HG03159 (cell line): ENCODE measurements around the gene IL24.
"Not testable (repeated sequence)": the region's sequence is repeated elsewhere in the genome, so short reads cannot be mapped to it uniquely, and the experiment has no call there.

Source experiments
- ATAC-seq: cut with Tn5 transposase; IDR thresholded peaks from one replicate; pipeline ENCODE4 v1.9.1; 2021; ENCODE audit warnings: mild to moderate bottlenecking, moderate library complexity; ENCODE audit not compliant: unreplicated experiment

The IL24 gene, protein sequence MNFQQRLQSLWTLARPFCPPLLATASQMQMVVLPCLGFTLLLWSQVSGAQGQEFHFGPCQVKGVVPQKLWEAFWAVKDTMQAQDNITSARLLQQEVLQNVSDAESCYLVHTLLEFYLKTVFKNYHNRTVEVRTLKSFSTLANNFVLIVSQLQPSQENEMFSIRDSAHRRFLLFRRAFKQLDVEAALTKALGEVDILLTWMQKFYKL

DNA sequence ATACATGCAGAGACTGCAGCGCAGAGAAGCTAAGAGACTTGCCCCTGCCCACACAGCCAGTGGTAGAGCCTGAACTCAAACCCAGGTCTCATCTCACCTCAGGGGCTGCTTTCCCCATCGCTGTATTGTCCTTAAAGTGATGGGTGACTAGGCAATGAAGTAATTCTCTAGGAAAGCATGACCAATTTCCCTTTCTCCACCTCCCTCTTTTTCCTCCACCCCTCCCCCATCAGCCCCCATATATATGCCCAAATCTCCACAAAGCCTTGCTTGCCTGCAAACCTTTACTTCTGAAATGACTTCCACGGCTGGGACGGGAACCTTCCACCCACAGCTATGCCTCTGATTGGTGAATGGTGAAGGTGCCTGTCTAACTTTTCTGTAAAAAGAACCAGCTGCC, at the start of gene IL24:
Gene IL24 (plus strand): TSS at position 269 of the 400 bp plus-strand sequence. CDS start 390 bp downstream, outside the sequence.
- no peak for ATAC-seq

DNA sequence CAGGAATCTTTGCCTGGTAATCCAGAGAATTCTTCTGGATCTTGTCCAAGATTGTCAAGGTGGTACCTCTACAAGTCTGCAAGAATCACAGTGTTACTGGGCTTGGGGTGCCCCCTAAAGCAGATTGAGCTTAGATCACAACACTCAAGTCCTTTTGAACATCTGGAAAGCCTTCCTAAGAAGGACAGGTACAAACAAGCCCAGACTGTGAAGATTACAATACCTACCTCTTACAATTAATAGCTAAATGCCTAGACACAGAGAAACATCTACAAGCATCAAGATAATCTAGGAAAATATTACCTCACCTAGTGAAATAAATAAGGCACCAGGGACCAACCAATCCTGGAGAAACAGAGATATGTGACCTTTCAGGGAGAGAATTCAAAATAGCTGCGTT, 49.3 kb upstream of the IL24 start:
- ATAC-seq: no peak

DNA sequence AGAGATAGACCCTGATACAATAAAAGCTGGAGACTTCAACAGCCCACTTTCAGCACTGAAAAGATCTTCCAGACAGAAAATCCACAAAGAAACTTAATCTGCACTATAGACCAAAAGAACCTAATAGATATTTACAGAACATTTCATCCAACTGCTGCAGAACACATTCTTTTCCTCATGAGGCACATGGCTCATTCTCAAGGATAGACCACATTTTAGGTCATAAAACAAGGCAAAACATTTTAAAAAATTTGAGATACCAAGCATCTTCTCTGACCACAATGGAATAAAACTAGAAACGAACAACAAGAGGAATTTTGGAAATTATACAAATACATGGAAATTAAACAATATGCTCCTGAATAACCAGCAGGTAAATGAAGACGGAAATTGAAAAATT, 46.8 kb upstream of the IL24 start:
- ATAC-seq: no peak

DNA sequence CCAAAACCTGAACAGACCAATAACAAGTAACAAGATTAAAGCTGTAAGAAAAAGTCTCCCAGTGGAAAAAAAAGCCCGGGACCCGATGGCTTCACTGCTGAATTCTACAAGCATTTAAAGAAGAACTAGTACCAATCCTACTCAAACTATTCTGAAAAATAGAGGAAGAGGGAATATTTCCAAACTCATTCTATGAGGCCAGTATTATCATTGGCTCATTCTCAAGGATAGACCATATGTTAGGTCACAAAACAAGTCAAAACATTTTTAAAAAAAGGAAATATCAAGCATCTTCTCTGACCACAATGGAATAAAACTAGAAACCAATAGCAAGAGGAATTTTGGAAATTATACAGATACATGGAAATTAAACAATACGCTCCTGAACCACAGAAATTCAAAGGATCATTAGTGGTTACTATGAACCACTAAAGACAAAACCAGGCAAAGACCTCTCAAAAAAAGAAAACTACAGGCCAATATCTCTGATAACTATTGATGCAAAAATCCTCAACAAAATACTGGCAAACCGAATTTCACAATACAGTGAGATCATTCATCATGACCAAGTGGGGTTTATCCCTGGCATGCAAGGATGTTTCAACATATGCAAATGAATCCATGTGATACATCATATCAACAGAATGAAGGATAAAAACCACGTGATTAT, 45.8 kb upstream of the IL24 start:
- ATAC-seq: no peak

DNA sequence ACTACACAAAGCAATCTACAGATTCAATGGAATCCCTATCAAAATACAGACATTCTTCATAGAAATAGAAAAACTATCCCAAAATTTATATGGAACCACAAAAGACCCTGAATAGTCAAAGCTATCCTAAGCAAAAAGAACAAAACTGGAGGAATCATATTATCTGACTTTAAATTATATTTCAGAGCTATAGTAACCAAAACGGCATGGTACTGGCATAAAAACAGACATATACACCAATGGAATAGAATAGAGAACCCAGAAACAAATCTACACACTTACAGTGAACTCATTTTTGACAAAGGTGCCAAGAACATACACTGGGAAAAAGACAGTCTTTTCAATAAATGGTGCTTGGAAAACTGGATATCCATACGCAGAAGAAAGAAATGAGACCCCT, 44.6 kb upstream of the IL24 start:
- not testable (repeated sequence) for ATAC-seq

DNA sequence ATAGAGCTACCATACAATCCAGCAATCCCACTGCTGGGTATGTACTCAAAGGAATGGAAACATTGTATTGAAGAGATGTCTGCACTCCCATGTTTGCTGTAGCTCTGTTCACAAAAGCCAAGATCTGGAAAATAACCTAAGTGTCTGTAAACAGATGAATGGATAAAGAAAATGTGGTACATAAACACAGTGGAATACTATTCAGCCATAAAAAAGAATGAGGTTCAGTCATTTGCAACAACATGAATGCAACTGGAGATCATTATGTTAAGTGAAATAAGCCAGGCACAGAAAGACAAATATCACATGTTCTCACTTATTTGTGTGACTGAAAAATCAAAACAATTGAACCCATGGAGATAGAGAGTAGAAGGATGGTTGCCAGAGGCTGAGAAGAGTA, 43.5 kb upstream of the IL24 start:
- not testable (repeated sequence) for ATAC-seq

DNA sequence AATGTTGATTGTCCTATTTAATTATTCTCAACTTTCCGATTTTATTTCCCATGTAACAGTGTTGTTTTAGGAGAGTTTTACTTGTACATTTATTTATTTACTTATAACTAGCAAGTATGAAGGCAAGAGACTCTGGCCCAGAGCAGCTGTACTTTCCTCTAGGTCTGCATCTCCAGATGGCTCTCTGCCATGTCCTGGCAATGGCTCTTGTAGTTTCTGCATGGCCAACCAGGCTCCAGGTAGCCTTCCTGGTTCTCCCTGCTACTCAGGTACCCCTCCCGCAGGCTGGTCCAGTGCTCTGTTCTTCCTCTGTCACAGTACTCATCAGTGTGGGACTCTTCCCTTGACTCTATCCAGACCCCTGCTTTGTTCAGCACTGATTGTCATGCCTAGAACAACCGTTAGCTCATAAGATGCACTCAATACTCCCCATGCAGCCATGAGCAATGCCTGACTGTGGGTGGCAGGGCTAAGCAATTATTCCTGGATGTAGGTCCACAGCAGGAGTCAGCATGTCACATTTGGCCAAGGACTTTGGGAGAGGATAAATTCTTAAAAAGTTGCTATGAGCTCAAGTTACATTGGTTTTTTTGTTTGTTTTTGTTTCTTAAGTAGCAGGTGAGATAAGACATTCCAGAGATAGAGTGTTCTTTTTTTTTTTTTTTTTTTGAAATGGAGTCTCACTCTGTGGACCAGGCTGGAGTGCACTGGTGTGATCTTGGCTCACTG, 42.7 kb upstream of the IL24 start:
- ATAC-seq: no peak

DNA sequence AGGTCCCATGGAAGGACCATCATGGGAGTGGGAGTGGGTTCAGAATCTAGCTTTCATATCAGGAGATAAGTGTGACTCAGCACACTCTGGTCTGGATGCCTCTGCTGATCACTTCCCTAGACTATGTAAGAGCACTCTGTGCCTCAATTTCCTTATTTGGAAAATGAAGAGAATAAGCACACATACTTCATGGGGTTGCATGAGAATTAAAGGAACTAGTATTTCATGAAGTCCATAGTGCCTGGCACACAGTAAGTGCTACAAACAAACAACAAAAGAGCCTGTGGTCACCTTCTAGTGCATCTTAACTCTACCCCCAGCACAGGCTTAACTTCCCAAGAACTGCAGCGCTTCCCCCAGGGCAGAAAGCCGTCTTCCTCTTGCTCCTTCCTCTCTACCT, 41.4 kb upstream of the IL24 start:
- no peak for ATAC-seq

DNA sequence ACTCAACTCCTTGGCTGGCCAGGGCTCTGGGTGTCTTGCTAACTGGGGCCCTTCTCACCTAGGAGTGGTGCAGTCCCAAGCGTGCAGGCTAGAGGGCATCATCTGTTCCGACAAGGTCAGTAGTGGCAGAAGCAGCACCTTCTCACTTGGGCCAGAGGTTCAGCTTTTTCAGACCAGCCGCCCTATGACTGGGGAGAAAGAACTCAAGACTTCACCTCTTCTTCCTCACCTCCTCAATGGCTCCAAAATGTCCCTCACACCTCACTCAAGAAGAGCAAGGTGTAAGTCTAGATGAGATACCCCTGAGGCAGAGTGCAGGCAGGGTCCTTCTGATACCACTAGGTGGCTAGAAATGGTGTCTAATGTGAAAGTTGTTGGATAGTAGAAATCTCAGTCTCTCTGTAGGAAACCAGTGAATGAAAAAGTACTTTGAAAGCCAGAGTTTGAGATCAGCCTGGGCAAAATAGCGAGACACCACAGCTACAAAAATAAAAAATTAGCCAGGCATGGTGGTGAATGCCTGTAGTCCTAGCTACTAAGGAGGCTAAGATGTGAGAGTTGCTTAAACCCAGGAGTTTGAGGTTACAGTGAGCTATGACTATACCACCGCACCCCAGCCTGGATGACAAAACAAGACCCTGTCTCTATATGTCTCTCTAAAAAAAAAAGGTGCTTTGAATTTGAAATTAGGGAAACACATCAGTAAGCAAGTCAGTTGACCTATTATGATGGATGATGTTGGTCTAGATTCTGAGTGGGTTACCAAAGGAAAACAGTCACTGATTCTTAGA, 40.4 kb upstream of the IL24 start:
- ATAC-seq: no peak

DNA sequence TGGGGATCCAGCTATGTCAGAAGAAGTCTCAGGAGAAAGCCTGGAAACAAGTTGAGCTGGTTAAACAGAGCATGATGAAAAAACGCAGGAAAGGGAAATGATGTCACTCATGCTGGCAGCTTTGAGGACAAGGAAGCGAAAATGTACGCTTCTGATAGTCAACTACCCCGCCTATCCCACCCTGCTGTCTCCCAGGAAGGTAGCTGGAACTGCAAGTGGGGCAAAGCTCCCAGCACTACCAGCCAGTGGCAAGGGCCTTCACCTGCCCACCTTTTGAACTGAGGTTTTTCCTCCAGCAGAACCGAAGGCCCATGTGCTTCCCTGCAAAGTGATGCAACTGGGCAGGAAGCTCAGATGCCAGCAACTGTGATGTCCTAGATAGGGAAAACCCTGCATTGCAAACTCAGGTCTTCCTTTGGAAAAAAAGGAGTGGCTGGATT, 38.1 kb upstream of the IL24 start:
- no peak for ATAC-seq

DNA sequence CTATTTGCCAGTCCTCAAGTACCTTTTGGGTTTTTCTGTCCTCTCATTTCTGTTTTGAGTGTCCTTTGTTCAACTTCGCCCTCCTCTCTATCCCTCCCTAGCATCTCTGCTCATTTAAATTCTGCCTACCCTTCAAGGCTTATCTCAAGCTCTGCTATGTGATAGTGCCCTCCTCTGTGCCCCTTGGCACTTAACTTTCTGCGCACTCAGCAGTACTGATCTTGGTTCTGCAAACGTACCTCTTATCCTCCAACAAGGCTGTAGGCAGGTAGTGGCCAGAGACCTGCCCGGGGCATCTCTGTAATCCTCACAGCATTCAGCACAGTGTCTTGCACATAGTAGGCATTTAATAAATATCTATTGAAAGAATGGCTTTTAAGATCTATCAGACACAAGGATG, 37.1 kb upstream of the IL24 start:
- ATAC-seq: no peak

DNA sequence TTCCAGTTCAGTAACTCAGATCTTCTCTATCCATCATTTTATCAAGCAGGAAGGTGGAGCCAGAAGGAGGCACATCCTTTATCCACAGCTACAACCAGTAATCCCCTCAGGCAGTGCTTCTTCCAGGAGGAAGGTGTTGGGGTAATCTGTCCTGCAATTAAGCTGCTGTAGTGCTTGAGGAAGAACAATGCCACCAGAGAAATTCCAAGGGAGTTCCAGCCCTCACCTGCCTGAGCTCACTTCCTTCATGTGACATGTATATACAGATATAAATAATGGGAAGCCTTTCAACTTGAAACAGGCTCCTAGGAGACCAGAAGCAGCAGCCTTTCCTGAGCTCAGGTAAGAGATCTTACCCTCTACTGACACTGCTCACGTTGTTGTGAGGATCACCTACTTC, 34.0 kb upstream of the IL24 start:
- no peak for ATAC-seq

DNA sequence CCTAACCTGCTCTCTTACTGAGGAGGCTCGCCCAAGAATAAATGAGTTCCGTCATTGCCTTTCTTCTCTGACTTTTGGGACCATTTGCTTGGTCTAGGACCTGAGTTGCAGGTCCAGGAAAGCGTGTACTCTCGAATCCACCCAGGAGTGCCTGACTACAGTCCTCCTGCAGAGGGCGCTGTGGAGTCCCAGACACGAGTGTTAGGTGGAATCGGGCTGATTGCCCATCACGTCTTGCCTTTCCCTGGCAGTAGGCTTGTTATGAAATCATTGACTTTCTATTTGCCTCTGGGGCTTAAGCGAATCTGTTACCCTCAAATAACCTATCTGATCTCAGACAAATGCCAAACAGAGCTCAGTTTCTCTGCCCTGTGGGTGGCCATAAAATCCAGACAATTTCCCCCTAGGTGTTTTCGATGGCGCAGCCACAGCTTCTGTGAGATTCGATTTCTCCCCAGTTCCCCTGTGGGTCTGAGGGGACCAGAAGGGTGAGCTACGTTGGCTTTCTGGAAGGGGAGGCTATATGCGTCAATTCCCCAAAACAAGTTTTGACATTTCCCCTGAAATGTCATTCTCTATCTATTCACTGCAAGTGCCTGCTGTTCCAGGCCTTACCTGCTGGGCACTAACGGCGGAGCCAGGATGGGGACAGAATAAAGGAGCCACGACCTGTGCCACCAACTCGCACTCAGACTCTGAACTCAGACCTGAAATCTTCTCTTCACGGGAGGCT, 32.1 kb upstream of the IL24 start, which contains the start of gene IL20:
Gene IL20 (plus strand): TSS at position 685 of the 733 bp plus-strand sequence. CDS start 230 bp downstream, outside the sequence.
- no peak for ATAC-seq

DNA sequence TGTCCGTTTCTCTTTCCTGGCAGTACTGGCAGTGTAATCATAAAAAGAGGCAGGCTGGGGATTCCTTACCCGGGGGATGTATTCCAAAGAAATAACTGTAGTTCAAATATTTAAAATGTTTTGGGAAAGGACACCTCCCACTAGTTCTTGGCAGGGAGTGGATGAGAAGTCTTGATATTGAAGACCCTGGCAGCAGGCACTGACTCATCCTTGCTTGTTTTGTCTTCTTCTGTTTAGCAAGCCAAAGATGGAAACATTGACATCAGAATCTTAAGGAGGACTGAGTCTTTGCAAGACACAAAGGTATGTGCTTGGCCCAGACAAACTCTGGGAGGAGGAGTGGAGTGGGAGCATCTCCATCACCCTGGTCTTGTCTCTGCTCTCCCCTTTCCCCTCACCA, 31.2 kb upstream of the IL24 start:
- no peak for ATAC-seq

DNA sequence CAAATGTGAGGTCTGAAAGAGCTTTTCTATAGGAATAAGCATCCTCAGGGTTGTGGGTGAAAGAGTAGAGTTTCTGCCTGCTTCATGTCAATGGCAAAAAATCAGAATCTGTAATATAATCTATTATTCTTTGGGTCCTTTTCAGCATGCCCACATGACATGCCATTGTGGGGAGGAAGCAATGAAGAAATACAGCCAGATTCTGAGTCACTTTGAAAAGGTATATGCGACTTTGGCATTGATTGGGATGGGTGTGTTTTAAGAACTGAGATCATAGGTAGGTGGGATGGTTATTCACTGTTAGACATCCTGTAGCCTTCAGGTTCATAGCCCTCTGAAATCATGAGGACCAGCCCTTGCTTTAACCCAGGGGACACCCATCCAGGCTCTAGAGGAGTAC, 30.0 kb upstream of the IL24 start:
- no peak for ATAC-seq

DNA sequence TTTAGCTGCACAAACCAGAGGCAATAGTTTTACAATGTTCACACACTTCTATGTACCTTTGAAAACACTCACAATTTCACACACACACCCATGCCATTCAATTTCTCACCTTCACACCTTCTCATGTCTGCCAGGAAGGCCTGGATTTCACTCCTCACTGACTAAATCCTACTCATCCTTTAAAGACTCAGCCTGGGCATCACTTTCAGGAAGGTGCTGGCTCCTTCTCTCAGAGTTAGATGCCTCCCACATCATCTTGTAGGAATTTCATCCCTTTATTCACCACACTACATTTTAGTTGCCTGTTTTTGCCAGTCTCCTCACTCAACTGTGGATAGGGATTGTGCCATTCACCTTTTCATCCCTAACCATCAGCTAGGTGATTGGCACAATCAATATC, 29.5 kb upstream of the IL24 start:
- ATAC-seq: no peak

DNA sequence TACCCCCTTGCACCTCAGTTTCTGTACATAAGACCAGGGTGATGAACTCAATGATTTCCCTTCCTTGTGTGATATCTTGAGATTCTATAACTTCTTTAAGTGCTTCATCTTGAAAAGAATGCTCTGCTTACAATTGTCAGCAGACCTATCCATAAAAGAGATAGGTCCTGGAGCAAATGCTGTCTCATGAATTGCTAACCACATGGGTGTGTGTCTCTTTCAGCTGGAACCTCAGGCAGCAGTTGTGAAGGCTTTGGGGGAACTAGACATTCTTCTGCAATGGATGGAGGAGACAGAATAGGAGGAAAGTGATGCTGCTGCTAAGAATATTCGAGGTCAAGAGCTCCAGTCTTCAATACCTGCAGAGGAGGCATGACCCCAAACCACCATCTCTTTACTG, 29.0 kb upstream of the IL24 start:
- no peak for ATAC-seq

DNA sequence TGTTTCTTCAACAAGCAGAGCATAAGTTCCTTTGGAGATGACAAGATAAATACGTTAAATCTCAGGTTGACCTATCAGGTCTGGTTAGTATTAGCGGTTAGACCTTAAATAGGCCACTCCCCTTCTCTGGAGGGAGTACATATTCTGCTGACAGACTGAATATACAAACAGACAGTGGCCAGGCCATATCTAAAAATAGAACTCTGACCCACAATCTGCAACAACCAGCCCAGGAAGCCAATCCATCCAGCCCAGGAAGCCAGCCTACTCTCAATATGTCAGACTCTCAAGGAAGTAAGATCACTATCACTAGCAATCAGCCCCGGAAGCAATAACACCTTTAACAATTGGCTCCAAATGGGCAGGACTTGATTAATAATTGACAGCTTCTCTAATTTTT, 25.1 kb upstream of the IL24 start:
- ATAC-seq: no peak

DNA sequence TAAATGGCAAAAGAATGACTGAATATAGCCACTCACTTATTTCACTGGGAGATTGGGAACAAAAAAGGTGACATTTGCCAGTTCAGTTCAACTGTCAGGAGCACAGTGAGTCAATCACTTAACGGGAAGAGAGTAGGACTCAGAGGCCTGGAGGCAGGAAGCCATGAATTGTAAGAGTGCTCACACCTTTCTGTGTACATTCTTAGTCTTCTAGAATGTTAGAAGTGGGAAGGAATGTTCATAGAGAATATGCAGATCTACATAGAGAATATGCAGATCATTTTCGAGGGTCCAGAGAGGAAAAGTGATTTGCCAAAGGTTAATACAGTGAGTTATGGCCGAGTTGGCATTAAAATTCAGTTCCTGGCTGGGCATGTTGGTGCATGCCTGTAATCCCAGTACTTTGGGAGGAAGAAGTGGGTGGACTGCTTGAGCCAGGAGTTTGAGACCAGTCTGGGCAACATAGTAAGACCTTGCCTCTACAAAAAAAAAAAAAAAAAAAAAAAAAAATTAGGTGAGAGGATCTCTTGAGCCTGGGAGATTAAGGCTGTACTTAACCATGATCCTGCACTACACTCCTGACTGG, 23.5 kb upstream of the IL24 start:
- no peak for ATAC-seq

DNA sequence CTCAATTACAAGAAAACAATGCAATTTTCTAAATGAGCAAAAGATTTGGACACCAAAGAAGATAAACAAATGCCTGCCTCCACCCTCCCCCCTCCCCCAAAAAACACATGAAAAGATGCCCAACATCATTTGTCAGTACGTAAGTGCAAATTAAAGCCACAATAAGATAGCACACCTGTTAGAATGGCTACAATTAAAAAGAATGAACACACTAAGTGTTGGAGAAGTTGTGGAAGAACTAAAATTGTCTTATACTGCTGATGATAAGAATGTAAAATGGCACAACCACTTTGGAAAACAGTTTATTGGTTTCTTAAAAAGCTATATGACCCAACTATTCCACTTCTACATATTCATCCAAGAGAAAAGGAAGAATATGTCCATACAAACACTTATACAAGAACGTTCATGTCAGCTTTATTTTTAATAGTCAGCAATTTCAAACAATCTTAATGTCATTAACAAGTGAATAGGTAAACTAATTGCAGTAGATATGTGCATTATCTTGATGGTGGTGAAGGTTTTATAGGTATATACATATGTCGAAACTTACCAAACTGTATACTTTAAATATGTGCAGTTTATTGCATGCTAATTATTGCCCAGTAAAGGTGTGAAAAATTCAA, 21.4 kb upstream of the IL24 start:
- no peak for ATAC-seq
